Measurements from ENCODE around the gene THSD4.
"Not testable (repeated sequence)": the region's sequence is repeated elsewhere in the genome, so short reads cannot be mapped to it uniquely, and the experiment has no call there.

THSD4 gene

DNA sequence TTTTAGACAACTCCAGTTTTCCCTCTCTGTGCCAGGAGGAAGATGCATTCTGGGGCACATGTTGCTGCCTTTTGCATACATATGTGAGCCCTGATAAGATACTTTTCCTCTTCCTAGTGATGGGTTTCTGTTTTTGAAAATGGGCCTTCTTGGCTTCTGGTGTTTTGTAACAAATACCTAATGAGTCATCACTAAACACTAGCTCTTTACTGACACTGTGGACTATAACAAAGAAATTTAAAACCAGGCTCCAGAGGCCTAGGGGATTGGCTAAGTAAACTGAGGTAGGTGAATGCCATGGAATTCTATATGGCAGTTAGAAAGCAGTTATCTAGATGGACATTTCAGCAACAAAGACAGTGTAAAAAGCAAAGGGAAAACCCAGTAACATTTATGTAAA, 601.7 kb downstream of the THSD4 start:
- TF ChIP-seq, protein P1, sequence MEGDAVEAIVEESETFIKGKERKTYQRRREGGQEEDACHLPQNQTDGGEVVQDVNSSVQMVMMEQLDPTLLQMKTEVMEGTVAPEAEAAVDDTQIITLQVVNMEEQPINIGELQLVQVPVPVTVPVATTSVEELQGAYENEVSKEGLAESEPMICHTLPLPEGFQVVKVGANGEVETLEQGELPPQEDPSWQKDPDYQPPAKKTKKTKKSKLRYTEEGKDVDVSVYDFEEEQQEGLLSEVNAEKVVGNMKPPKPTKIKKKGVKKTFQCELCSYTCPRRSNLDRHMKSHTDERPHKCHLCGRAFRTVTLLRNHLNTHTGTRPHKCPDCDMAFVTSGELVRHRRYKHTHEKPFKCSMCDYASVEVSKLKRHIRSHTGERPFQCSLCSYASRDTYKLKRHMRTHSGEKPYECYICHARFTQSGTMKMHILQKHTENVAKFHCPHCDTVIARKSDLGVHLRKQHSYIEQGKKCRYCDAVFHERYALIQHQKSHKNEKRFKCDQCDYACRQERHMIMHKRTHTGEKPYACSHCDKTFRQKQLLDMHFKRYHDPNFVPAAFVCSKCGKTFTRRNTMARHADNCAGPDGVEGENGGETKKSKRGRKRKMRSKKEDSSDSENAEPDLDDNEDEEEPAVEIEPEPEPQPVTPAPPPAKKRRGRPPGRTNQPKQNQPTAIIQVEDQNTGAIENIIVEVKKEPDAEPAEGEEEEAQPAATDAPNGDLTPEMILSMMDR (IDR thresholded peaks at IDR 0.05; ENCODE audit: extremely low read depth, missing control alignments), result no peak
- DNase-seq (ENCODE audit: low spot score), result no peak

DNA sequence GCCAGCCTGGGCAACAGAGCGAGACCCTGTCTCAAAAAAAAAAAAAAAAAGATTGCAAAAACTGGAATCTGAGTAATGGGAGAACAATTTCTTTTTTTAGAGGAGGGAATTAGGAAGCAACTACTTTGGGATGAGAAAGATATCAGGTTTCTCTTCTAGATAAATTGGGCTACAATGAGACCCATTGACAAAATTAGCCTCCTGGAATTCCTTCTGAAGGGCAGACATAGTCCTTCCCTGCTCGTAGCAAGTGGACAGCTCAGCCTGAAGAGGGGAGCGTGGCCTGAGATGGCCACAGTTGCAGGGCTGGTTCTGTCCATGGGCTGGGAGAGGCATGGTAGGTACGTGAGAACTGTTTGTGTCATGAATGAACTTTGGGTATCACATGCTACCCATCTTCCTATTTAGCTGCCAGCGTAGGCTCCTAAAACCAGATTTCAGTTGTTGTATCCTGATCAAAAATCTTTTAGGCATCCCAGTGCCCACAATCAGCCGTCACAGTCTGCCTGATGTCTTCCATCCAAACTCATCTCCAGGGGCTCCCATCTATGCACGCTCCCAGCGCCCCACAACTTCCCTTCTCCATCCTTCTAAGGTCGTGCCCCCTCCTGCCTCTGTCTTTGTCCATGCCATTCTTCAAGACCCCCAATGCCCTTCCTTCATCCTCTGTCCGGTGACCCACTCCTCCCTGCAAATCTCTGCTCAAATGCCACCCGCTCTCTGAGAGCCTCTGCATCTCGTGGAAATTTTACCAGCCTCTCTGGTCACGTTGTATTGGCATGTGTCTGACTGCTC, 603.0 kb downstream of the THSD4 start:
- TF ChIP-seq, protein P1 (IDR thresholded peaks at IDR 0.05; ENCODE audit: extremely low read depth, missing control alignments), result no peak
- no peak for DNase-seq (ENCODE audit: low spot score)

DNA sequence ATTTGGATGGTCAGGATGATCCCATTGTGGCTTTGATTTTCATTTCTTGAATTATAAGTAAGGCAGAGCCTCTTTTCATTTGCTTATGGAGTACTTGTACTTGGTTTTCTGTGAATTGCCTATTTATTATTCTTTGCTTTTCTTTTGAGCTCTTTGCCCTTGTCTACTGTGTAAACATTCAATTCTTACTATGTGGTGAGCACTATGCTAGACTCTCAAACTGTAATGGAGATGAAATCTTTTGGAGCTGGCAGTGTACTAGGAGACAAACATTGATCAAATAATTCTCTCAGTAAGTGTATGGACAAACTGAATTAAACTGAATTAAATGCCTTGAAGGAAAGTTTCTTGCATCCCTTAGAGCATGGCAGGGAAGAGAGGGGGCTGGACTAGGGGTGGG, 608.1 kb downstream of the THSD4 start:
- DNase-seq (ENCODE audit: low spot score), result no peak
- TF ChIP-seq, protein P1 (IDR thresholded peaks at IDR 0.05; ENCODE audit: extremely low read depth, missing control alignments), result no peak

DNA sequence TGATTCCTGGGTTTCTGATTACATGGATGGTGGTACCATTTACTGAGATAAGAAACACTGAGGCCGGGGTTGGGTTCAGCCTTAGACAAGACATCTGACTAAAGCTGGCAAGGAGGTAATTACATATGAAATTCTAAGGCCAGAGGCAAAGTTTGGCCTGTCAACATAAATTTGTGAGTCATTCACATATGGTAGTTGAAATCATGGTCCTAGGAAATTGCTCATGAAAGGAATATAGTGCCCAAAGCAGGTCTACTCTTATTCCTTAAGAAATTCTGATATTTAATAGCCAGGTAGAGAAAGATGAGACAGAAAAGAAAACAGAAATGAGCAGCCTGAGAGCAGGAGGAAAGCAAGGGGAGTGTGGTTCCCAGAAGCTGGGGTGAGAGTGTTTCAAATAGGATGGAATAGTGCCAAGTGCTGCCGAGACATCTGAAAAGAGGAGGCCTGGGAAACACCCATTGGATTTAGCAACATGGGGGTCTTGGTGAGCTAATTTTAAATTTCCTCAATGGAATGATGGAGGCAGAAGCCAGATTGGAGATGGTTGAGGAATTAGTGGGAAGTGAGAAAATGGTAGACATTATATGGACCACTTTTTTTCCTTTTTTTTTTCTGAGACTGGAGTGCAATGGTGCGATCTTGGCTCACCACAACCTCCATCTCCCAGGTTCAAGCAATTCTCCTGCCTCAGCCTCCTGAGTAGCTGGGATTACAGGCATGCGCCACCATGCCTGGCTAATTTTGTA, 610.1 kb downstream of the THSD4 start:
- DNase-seq (ENCODE audit: low spot score), result not testable (repeated sequence)

DNA sequence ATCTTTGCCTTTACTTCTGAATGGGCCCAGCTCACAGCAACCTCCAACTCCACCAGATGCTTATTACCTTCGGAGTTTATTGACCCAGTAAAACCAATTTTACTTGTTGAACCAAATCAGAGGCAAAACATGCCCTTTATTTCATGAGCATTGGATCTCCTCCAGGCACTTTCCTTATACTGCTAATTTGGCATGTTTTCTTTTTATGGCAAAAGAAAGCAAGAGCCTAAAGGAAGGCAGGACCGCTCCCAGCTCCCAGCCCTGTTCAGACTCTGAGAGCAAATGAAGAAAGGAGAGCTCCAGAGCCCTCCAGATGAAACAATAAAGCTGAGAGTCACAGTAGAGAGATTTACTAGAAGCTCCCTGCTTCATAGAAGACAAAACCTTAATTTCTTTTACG, 613.6 kb downstream of the THSD4 start:
- no peak for DNase-seq (ENCODE audit: low spot score)
- TF ChIP-seq, protein P1 (IDR thresholded peaks at IDR 0.05; ENCODE audit: extremely low read depth, missing control alignments), result no peak

DNA sequence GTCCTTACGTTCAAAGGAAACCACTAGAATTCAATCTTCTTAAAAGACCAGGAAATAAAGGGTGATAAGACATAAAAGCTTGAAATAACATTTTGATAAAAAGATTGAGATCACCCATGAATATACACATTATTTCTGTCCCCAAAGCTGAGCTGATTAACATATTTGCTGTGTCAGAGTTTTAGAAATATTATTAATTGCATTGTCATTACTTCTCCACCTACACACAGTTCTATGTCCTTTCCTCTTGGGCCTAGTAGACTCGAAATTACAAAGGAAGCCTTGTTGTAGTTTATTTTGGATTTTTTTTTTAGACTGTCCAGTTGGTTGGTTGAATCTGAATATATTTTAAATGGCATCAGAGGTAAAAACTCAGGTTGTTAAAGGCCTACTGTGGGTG, 614.0 kb downstream of the THSD4 start:
- no peak for DNase-seq (ENCODE audit: low spot score)
- TF ChIP-seq, protein P1 (IDR thresholded peaks at IDR 0.05; ENCODE audit: extremely low read depth, missing control alignments), result no peak

DNA sequence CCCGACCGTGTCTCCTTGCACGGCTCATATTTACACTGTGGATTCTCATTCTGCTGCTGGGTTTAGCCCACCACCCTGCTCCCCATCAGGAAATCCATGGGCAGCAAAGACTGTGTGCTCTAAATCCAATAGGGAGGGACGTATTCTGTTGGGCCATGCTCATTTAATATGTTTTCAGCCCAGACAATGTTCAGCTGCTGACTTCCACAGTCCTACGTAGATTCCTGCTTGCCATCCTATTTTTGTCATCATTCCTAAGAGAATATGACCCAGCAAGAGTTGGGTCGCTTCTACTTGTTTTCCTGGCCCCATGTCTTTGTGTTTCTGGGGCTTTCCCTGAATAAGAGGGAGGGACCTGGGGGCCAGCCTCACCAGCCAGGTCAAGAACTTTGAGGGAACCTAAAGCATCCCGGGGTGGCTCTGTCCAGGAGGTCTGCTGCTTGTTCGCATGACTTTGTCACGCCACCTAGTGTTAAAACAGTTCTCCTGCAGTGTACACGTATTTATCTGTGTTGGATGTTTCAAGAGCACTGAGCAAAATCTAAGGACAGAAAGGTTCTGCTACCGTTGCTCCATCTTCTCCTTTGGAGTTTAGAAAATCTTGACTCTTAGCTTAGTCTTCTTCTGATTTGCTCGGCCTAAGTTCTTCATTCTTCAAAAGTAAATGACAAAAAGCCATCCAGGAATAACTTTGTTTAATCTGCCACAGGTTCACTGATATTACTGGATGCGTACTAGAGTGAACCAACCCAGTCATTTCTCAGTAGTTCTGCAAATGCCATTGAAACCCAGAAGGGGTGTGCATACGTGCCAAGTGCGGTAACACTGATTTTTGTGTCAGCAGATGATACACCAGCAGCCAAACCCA, 615.2 kb downstream of the THSD4 start:
- TF ChIP-seq, protein P1 (IDR thresholded peaks at IDR 0.05; ENCODE audit: extremely low read depth, missing control alignments), result peak; percentile 79
- DNase-seq (ENCODE audit: low spot score), result peak; percentile 63

Measured in GM20000 (cell line).